DND-41 (cell line): ENCODE results near the gene LRRC8E.

ENCODE experiments used
- EZH2 ChIP-seq: IDR thresholded peaks from 3 replicates; pipeline ENCODE4 v1.6.1; 2012; ENCODE audit warnings: borderline replicate concordance, low read depth, mild to moderate bottlenecking, moderate library complexity, low read length, inconsistent platforms; ENCODE audit not compliant: severe bottlenecking
- TF ChIP-seq, protein P1 (sequence below): IDR thresholded peaks from 2 replicates; pipeline ENCODE4 v1.5.1; 2012; ENCODE audit warnings: borderline replicate concordance, low read length, moderate library complexity, mild to moderate bottlenecking; ENCODE audit not compliant: poor library complexity, severe bottlenecking; ENCODE audit errors: extremely low read depth

DNA sequence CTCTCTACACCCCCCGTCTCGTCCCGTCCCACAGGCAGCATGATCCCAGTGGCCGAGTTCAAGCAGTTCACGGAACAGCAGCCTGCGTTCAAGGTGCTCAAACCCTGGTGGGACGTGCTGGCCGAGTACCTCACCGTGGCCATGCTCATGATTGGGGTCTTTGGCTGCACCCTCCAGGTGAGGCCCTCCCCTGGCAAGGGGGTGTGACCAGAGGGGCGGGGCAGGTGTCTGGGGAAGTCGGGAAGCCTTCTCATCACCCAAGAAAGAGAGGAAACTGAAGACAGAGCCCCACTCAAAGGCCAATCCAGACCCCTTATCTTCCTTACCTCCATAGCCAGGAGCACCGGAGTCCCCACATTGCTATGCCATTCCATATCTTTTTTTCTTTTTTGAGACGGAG is 7.3 kb downstream of the LRRC8E start:
- TF ChIP-seq, protein P1, sequence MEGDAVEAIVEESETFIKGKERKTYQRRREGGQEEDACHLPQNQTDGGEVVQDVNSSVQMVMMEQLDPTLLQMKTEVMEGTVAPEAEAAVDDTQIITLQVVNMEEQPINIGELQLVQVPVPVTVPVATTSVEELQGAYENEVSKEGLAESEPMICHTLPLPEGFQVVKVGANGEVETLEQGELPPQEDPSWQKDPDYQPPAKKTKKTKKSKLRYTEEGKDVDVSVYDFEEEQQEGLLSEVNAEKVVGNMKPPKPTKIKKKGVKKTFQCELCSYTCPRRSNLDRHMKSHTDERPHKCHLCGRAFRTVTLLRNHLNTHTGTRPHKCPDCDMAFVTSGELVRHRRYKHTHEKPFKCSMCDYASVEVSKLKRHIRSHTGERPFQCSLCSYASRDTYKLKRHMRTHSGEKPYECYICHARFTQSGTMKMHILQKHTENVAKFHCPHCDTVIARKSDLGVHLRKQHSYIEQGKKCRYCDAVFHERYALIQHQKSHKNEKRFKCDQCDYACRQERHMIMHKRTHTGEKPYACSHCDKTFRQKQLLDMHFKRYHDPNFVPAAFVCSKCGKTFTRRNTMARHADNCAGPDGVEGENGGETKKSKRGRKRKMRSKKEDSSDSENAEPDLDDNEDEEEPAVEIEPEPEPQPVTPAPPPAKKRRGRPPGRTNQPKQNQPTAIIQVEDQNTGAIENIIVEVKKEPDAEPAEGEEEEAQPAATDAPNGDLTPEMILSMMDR, result no peak
- no peak for TF ChIP-seq EZH2
